SU-DHL-6 (cell line): ENCODE measurements around the gene TRAF2.

Experiments used
- EZH2phosphoT487 ChIP-seq: fragments of 200-600 bp; sonication (generic), shearing (Covaris generic); conservative IDR thresholded peaks from 2 replicates; pipeline ENCODE4 v1.6.1; 2018; ENCODE audit warnings: mild to moderate bottlenecking, antibody characterized with exemption, low read length, moderate library complexity, mixed read lengths
- TF ChIP-seq, protein P1 (sequence below): fragments of 200-600 bp; sonication (generic); IDR thresholded peaks from one replicate; pipeline ENCODE4 v1.5.1; 2017; ENCODE audit warnings: antibody characterized with exemption, mild to moderate bottlenecking, low read length, moderate library complexity; ENCODE audit not compliant: insufficient read depth, poor library complexity, severe bottlenecking

DNA sequence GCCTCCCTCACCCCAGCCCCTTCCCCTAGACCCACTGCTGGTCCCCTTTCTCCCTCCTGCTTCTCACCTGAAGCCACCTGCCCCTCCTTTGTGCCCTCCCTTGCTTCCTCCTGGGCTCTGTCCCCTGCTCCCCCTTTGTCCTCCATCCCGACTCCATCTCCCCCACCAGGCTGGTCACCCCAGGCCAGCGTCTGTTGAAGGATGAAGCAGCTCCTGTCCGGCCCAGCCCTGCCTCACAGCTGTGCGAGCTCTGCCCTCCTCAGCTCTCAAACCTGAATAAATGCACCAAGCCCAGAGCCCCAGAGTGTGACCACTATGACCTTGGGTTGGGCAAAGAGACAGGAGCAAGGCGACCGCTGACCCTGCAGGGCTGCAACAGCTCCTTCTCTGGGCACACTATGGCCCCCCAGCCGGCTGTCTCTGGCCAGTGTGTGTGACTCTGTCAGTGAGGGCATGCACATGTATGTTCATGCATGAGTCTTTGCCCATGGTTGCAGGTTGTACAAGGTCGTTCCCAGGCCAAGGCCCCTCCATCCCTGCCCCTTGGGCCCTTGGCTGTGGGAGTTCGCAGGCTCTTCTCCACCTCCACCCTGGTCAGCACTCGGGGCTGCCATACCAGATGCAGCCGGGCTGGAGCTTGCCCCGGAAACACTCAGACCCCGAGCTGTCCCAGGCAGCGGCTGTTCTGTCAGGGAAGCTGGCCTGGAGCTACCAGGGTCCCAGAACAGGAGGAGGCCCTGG lies 69.1 kb downstream of the TRAF2 start:
- TF ChIP-seq EZH2phosphoT487 = no peak
- TF ChIP-seq, protein P1, sequence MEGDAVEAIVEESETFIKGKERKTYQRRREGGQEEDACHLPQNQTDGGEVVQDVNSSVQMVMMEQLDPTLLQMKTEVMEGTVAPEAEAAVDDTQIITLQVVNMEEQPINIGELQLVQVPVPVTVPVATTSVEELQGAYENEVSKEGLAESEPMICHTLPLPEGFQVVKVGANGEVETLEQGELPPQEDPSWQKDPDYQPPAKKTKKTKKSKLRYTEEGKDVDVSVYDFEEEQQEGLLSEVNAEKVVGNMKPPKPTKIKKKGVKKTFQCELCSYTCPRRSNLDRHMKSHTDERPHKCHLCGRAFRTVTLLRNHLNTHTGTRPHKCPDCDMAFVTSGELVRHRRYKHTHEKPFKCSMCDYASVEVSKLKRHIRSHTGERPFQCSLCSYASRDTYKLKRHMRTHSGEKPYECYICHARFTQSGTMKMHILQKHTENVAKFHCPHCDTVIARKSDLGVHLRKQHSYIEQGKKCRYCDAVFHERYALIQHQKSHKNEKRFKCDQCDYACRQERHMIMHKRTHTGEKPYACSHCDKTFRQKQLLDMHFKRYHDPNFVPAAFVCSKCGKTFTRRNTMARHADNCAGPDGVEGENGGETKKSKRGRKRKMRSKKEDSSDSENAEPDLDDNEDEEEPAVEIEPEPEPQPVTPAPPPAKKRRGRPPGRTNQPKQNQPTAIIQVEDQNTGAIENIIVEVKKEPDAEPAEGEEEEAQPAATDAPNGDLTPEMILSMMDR = no peak
